Measurements from ENCODE around the gene USP49.
"Not testable (repeated sequence)": the region's sequence is repeated elsewhere in the genome, so short reads cannot be mapped to it uniquely, and the experiment has no call there.

The USP49 gene

GRCh38 chr6:41895300-41896233 lies at the start of gene USP49:
Gene USP49 (minus strand): TSS chr6:41895375. CDS start chr6:41806983, 88,392 bp downstream.
- Mint-ChIP-seq H3K36me3 (no peaks in the 10 kb centered on the region), H3K27ac (peak within 1 kb of the TSS; percentile 96), H3K4me3 (no peak within 1 kb of the TSS), H3K9me3 (no peaks in the 10 kb centered on the region), H3K27me3 (no peaks in the 10 kb centered on the region), H3K4me1 (peaks cover 5 to 12% of the 10 kb centered on the region in 2 donors)
- ATAC-seq (replicated peaks) (peak; percentile 91 to 94), DNase-seq (peak; percentile 82)

DNA sequence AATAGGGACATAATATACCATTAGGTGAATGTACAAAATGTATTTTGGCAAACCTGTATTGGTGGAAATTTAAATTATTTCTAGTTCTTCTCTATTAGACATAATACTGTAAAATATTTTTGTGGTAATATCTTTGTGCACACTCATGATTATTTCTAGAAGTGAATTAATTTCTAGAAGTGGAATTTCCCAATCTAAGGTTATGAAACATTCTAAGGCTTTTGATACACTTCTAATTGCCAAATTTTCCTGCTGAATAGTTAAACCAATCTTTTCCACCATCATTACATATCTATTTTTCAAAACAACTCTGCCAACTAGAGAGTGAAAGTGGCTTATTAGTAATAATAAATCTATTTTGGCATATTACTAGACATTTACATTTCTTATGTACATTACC lies 48.3 kb upstream of the USP49 start:
- DNase-seq, result no peak
- Mint-ChIP-seq H3K27ac (no peak overlapping the region), H3K4me1 (peaks cover 26 to 42% of the 10 kb centered on the region in 2 donors), H3K27me3 (no peaks in the 10 kb centered on the region), H3K4me3 (no peak overlapping the region), H3K36me3 (peaks cover 18 to 23% of the 10 kb centered on the region in 2 donors), H3K9me3 (no peaks in the 10 kb centered on the region)
- no peak for ATAC-seq (replicated peaks)

DNA sequence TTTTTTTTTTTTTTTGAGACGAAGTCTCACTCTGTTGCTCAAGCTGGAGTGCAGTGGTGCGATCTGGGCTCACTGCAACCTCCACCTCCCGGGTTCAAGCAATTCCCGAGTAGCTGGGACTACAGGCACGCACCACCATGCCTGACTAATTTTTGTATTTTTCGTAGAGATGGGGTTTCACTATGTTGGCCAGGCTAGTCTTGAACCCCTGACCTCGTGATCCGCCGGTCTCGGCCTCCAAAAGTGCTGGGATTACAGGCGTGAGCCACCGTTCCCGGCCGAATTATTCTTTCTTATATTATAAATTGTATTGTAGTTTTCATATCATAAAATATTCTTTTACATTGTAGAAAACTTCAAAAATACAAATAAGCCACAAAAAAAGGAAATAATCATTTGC lies 47.7 kb upstream of the USP49 start:
- not testable (repeated sequence) for ATAC-seq (replicated peaks); H3K27ac Mint-ChIP-seq; H3K4me3 Mint-ChIP-seq

GRCh38 chr6:41942067-41942851 lies 47.1 kb upstream of the USP49 start:
- peaks cover 19 to 27% of the 10 kb centered on the region in 2 donors for H3K36me3 Mint-ChIP-seq
- DNase-seq (no peak), ATAC-seq (replicated peaks) (peak; percentile 32 to 40)
- peaks cover 27 to 45% of the 10 kb centered on the region in 2 donors for H3K4me1 Mint-ChIP-seq
- no peaks in the 10 kb centered on the region for H3K9me3 Mint-ChIP-seq
- peak overlapping the region; percentile 73 for H3K27ac Mint-ChIP-seq
- H3K4me3 Mint-ChIP-seq, result peak overlapping the region; percentile 94 to 98
- no peaks in the 10 kb centered on the region for H3K27me3 Mint-ChIP-seq

More for the DNA sequence above, 47.7 kb upstream of the USP49 start:
- H3K27me3 Mint-ChIP-seq, H3K9me3 Mint-ChIP-seq, DNase-seq: not testable (repeated sequence)
- H3K4me1 Mint-ChIP-seq, result peaks cover 28 to 45% of the 10 kb centered on the region in 2 donors
- peaks cover 18 to 23% of the 10 kb centered on the region in 2 donors for H3K36me3 Mint-ChIP-seq

- DNase-seq, result peak; percentile 83
These were observed 46.3 kb upstream of the USP49 start, which contains the start of gene CCND3 for GRCh38 chr6:41941280-41942066. Gene CCND3 (minus strand): TSS chr6:41941808. CDS start chr6:41941649, 159 bp downstream.

DNA sequence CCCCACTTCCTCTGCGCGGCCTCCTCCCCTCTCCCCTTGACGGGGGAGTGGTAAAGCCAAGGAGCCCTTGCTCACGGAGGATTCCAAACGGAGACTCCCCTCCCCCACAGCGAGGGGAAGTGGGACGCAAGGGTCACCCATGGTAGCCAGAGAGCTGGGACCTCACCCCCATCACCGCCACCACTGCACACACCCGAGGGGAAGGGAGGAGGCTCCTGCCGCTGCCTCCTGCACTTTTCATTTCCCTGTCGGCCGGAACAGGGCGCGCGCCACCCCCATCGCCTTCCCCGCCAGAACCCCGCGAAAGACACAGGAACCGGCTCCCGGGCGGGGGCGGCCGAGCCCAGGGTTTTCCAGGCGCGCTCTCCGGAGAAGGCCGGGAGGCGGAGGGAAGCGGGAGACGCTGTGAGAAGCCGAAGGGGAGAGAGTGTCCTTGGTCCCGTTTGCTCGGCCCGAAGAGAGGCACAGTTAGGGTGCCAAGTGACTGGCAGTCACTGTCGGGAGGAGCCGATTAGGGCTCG lies 45.6 kb upstream of the USP49 start:
- H3K9me3 Mint-ChIP-seq, result no peaks in the 10 kb centered on the region
- peak overlapping the region; percentile 90 for H3K27ac Mint-ChIP-seq
- peak; percentile 1 to 13 for ATAC-seq (replicated peaks)
- peaks cover 25 to 36% of the 10 kb centered on the region in 2 donors for H3K36me3 Mint-ChIP-seq
- H3K4me1 Mint-ChIP-seq, result peaks cover 40 to 57% of the 10 kb centered on the region in 2 donors
- H3K4me3 Mint-ChIP-seq, result peak overlapping the region; percentile 94 to 98
- no peak for DNase-seq
- H3K27me3 Mint-ChIP-seq, result no peaks in the 10 kb centered on the region

More at GRCh38 chr6:41941280-41942066, 46.3 kb upstream of the USP49 start, which contains the start of gene CCND3:
- peak within 1 kb of the TSS; percentile 94 to 98 for H3K4me3 Mint-ChIP-seq
- peak; percentile 92 to 94 for ATAC-seq (replicated peaks)
- H3K4me1 Mint-ChIP-seq, result peaks cover 33 to 53% of the 10 kb centered on the region in 2 donors
- H3K9me3 Mint-ChIP-seq, result no peaks in the 10 kb centered on the region
- H3K36me3 Mint-ChIP-seq, result peaks cover 24 to 30% of the 10 kb centered on the region in 2 donors
- no peaks in the 10 kb centered on the region for H3K27me3 Mint-ChIP-seq
- peak within 1 kb of the TSS; percentile 90 for H3K27ac Mint-ChIP-seq

DNA sequence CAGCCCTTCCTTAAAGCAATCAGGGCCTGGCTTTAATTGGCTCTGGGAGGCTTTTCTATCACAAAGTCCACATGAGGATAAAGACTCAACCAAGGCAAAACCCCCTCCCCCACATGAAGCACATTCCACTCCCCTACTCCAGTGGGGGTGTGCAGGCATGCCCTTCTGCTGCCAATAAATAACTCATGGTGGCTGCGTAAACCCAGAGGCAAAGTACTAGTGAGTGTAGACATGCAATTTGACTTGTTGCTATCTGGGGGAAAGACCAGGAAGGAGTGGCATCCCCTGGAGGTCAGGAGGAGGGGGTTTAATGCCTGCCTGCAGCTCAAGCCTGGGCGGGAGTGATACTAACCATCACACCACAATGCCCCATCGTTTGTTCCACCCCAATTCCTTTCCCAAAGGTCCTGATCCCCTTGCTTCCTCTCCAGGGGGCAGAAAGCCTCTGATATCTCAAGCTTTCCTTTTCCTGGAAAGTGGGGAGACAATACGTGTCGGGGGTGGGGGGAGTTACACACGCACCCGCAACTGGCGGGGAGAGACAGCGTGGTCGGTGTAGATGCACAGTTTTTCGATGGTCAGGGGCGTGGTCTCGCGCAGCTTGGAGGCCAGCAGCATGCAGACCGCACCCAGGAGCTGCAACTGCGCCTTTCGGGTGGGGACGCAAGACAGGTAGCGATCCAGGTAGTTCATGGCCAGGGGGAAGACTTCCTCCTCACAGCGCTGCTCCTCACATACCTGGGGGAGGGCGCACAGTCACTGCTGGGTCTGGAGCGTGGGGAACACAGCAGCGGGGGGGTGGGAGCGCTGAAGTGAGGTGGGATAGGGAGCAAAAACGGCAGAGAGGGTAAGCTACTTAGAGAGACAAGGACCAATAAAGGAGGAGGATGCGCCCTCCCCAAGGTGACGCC lies 44.9 kb upstream of the USP49 start:
- H3K27me3 Mint-ChIP-seq, result no peaks in the 10 kb centered on the region
- peaks cover 43 to 57% of the 10 kb centered on the region in 2 donors for H3K4me1 Mint-ChIP-seq
- H3K4me3 Mint-ChIP-seq, result peak overlapping the region; percentile 94 to 98

GRCh38 chr6:41939176-41939847 lies 44.1 kb upstream of the USP49 start:
- Mint-ChIP-seq H3K4me3 (peak overlapping the region; percentile 94 to 98), H3K27me3 (no peaks in the 10 kb centered on the region), H3K9me3 (no peaks in the 10 kb centered on the region), H3K27ac (peak overlapping the region; percentile 90), H3K4me1 (peaks cover 51 to 63% of the 10 kb centered on the region in 2 donors), H3K36me3 (peaks cover 29 to 44% of the 10 kb centered on the region in 2 donors)
- DNase-seq, result no peak
- ATAC-seq (replicated peaks), result no peak

More for the DNA sequence above, 44.9 kb upstream of the USP49 start:
- DNase-seq, result no peak
- ATAC-seq (replicated peaks), result no peak
- Mint-ChIP-seq H3K27ac (peak overlapping the region; percentile 90), H3K9me3 (no peaks in the 10 kb centered on the region), H3K36me3 (peaks cover 25 to 37% of the 10 kb centered on the region in 2 donors)

DNA sequence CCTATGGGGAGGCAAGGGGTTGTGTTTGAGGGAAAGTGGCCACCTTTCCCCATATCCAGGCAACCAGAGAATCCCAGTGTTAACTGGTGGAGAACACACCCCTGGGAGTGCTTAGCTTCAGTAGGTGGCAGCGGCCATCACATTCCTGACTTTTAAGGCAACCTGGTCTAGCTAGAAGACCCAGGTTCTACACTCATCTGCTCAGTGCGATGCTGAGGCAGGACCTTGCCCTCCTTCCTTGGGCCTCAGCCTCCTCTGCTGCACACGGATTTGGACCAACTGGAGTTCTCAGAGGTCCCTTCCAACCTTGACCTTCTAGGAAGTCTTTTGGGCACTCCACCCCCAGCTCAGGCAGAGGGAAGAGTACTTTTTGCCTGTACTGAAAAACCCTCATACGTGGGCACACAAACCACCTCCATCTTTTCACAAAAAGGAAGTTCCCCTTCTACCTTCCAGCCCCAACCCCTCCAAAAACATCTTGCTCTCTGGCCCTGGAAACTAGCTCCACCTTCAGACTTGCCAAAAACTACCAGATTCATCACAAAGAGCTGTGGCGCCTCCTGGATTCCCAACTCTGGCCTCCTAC lies 43.5 kb upstream of the USP49 start:
- Mint-ChIP-seq H3K27ac (peak overlapping the region; percentile 90), H3K36me3 (peaks cover 31 to 46% of the 10 kb centered on the region in 2 donors), H3K4me3 (peak overlapping the region; percentile 94 to 98), H3K27me3 (no peaks in the 10 kb centered on the region), H3K9me3 (no peaks in the 10 kb centered on the region), H3K4me1 (peaks cover 52 to 69% of the 10 kb centered on the region in 2 donors)
- no peak for DNase-seq
- no peak for ATAC-seq (replicated peaks)

DNA sequence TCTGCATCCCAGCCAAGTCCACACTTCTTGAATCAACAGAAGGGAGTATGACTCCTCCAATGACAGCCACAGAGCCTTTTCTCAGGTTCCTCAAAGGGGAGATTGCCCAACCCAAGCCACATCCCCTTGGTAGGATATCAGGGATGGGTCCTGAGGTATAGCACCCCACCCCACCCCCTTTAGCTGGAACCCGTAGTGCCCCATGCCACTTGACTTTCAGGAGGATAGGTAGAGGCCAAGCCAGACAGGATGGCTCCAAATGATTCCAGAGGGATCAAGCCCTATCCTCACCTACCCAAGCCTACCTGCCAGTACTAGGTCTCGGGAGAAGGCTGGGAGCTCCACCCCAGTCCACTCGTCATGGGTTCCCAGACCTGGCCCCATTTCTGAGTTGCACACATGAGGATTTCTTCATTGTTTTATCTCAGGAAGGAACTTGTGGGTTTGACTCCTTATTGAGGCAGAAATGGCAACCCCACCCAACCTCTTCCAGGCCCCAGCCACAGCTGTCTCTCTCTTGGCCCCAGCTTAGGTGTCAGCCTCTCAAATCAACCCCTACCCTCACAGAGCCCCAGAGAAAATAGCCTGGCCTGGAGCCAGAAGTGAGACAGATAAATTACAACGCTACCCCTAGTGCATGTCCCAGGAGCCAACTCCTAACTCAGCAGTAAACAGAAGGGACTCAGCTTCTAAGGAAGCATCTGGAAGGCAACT lies 42.8 kb upstream of the USP49 start:
- H3K4me3 Mint-ChIP-seq, result peak overlapping the region in 1 of 2 donors; percentile 19
- no peaks in the 10 kb centered on the region for H3K27me3 Mint-ChIP-seq
- peaks cover 54 to 75% of the 10 kb centered on the region in 2 donors for H3K4me1 Mint-ChIP-seq
- peak overlapping the region; percentile 47 for H3K27ac Mint-ChIP-seq
- DNase-seq, result no peak
- H3K9me3 Mint-ChIP-seq, result no peaks in the 10 kb centered on the region
- ATAC-seq (replicated peaks), result no peak
- H3K36me3 Mint-ChIP-seq, result peaks cover 32 to 48% of the 10 kb centered on the region in 2 donors

DNA sequence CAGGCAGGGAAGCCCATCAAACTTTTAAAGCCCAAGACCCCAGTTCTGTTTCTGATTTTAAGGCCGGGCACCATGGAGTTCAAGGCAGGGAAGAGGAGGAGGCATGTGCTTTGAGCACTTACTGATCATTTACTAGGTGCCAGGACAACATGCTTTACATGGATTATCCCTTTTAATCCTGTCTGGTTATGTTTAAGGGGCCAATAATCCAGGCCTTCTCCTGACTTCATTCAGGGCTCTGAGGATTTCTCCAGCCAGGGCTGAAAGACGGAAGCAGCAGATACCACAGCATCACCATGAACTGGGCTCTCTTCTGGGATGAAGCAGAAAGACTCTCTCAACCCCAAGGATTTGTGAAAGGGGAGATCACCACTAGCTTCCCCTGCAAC lies 42.3 kb upstream of the USP49 start:
- Mint-ChIP-seq H3K4me1 (peaks cover 55 to 78% of the 10 kb centered on the region in 2 donors), H3K27ac (peak overlapping the region; percentile 53), H3K36me3 (peaks cover 34 to 54% of the 10 kb centered on the region in 2 donors), H3K27me3 (no peaks in the 10 kb centered on the region), H3K4me3 (peak overlapping the region in 1 of 2 donors; percentile 47), H3K9me3 (no peaks in the 10 kb centered on the region)
- no peak for ATAC-seq (replicated peaks)
- DNase-seq, result no peak
